RWPE2 (cell line): ENCODE results near the gene PGAM5.

ENCODE experiments used
- ATAC-seq: fragments of 200-7000 bp; cut with Tn5 transposase; 3 replicates; pipeline ENCODE4 v1.9.1; 2021; ENCODE audit warnings: low read depth
- DNase-seq: peaks from one replicate; pipeline ENCODE4 v3.0.0-alpha.2; 2020; ENCODE audit warnings: low spot score
- H3K27ac ChIP-seq: fragments of 450-650 bp; 2 replicates; pipeline ENCODE4 v1.5.1; 2017; ENCODE audit warnings: mild to moderate bottlenecking; ENCODE audit not compliant: poor library complexity, severe bottlenecking
- H3K27me3 ChIP-seq: fragments of 250-450 bp; sonication (Bioruptor Pico); 2 replicates; pipeline ENCODE4 v1.5.1; 2021; ENCODE audit warnings: mild to moderate bottlenecking, moderate library complexity; ENCODE audit not compliant: insufficient read depth, poor library complexity, severe bottlenecking
- H3K36me3 ChIP-seq: fragments of 250-450 bp; sonication (Bioruptor Pico); 2 replicates; pipeline ENCODE4 v1.5.1; 2020; ENCODE audit warnings: low read depth, mild to moderate bottlenecking, moderate library complexity
- H3K4me1 ChIP-seq: fragments of 250-450 bp; sonication (Bioruptor Pico); 2 replicates; pipeline ENCODE4 v1.5.1; 2021; ENCODE audit warnings: mild to moderate bottlenecking, moderate library complexity; ENCODE audit not compliant: insufficient read depth, poor library complexity, severe bottlenecking
- H3K4me3 ChIP-seq: fragments of 250-450 bp; sonication (Bioruptor Pico); 2 replicates; pipeline ENCODE4 v1.5.1; 2021; ENCODE audit warnings: mild to moderate bottlenecking, moderate library complexity; ENCODE audit not compliant: severe bottlenecking
- H3K9me3 ChIP-seq: fragments of 250-450 bp; sonication (Bioruptor Pico); 2 replicates; pipeline ENCODE4 v1.5.1; 2021; ENCODE audit warnings: mild to moderate bottlenecking, moderate library complexity; ENCODE audit not compliant: severe bottlenecking
- CTCF ChIP-seq: fragments of 450-650 bp; IDR thresholded peaks from one replicate; pipeline ENCODE4 v1.5.1; 2017; ENCODE audit warnings: mild to moderate bottlenecking, moderate library complexity; ENCODE audit not compliant: poor library complexity, severe bottlenecking

Gene PGAM5

DNA sequence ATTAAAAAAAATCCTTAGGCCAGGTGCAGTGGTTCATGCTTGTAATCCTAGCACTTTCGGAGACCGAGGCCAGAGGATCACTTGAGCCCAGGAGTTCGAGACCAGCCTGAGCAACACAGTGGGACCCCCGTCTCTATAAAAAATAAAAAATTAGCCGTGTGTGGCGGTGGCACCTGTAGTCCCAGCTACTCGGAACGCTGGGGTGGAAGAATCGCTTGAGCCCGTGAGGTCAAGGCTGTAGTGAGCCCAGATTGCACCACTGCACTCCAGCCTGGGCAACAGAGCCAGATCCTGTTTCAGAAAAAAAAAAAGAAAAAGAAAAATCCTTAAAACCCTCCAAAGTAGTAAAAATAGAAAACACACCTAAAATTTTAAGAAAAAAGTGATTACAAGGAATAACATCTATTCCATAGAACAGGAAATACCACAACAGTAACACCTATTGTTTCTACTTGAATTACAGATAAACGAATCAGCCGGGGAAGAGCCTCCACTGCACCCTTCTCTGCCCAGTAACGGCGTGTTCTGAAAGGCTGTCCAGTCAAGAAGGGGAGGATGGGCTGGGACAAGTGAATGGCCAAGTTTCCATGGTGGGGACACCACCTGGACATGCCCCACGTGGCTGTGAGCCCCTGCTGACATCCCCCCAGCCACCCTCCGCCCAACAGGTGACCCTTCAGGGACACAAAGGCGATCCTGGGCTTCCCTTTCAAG, 41.3 kb upstream of the PGAM5 start:
- no peak for DNase-seq
- Histone ChIP-seq H3K27me3 (no peaks in the 10 kb centered on the region), H3K9me3 (no peaks in the 10 kb centered on the region), H3K4me1 (no peaks in the 10 kb centered on the region), H3K36me3 (peaks cover 88% of the 10 kb centered on the region), H3K27ac (no peak overlapping the region), H3K4me3 (no peak overlapping the region)
- ATAC-seq = 0 out of 3 replicates have a peak, but pooled peaks have one; percentile 22
- no peak for TF ChIP-seq CTCF

GRCh38 chr12:132672116-132672515, 38.5 kb upstream of the PGAM5 start:
- Histone ChIP-seq H3K4me3 (no peak overlapping the region), H3K36me3 (peaks cover 86% of the 10 kb centered on the region), H3K27me3 (no peaks in the 10 kb centered on the region), H3K27ac (no peak overlapping the region), H3K4me1 (no peaks in the 10 kb centered on the region), H3K9me3 (no peaks in the 10 kb centered on the region)
- ATAC-seq (no peak), DNase-seq (no peak)
- no peak for TF ChIP-seq CTCF

GRCh38 chr12:132672678-132673077, 38.0 kb upstream of the PGAM5 start:
- Histone ChIP-seq H3K4me1 (no peaks in the 10 kb centered on the region), H3K27me3 (no peaks in the 10 kb centered on the region), H3K27ac (no peak overlapping the region), H3K9me3 (no peaks in the 10 kb centered on the region), H3K4me3 (no peak overlapping the region), H3K36me3 (peaks cover 86% of the 10 kb centered on the region)
- no peak for TF ChIP-seq CTCF
- no peak for DNase-seq
- ATAC-seq = no peak

- ATAC-seq (no peak), DNase-seq (no peak)
- Histone ChIP-seq H3K4me3 (no peak overlapping the region), H3K36me3 (peaks cover 87% of the 10 kb centered on the region), H3K27ac (no peak overlapping the region), H3K4me1 (no peaks in the 10 kb centered on the region), H3K27me3 (no peaks in the 10 kb centered on the region), H3K9me3 (no peaks in the 10 kb centered on the region)
- TF ChIP-seq CTCF = no peak
These were observed 37.1 kb upstream of the PGAM5 start for GRCh38 chr12:132673288-132674179.
